GM12865 (cell line): ENCODE data around the gene NPM3.

ENCODE experiments used
- DNase-seq: peaks from one replicate; pipeline ENCODE4 v3.0.0; 2010; ENCODE audit warnings: low read depth
- H3K4me3 ChIP-seq: 2 replicates; pipeline ENCODE4 v1.5.1; 2011; ENCODE audit warnings: mild to moderate bottlenecking, low read depth, low read length, control low read depth
- TF ChIP-seq, protein P1 (sequence below): IDR thresholded peaks from 2 replicates; pipeline ENCODE4 v1.5.1; 2011; ENCODE audit warnings: low read length, control low read depth, low read depth, inconsistent platforms; ENCODE audit not compliant: insufficient read depth; ENCODE audit errors: missing control alignments

The NPM3 gene

DNA sequence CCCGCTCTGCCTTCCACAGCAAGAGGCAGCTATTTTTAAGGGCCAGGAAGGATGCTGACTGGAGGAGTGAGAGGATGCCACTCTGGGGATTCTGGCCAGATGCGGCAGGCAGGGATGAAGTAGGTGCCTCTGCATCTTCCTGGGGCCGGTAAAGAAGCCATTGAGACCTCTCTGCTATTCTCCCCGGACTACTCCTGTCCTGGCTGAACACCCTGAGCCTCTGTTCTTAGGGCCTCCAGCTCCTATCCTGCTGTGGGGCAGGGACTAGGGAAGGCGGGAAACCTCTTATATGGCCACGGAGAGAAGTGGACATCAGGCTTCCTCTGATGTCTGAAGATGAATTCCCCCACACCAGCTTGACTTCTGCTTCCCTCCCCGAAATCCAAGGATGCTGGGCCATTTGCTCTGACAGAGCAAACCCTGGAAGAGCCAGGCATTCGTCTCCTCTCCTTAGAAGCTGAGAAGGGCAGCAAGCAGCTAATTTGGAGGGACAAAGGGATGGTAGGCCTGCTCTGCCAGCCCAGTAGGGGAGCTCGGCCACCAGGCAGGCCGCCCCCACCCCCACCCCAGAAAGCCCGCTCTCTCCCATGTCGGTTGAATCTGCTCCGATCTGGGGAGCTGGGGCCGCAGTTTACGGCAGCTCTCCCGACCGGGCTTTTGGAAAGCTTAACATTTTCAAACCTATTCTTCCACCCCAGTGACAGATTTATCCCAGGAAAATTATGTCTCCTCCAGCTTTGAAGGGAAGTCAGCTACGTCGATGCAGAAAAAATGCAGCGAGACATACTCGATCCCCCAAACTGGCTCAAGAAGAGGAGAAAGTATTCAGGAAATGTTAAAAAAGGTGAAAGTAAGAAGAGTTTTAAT lies 10.1 kb downstream of the NPM3 start:
- H3K4me3 ChIP-seq = no peak overlapping the region
- no peak for DNase-seq
- TF ChIP-seq, protein P1, sequence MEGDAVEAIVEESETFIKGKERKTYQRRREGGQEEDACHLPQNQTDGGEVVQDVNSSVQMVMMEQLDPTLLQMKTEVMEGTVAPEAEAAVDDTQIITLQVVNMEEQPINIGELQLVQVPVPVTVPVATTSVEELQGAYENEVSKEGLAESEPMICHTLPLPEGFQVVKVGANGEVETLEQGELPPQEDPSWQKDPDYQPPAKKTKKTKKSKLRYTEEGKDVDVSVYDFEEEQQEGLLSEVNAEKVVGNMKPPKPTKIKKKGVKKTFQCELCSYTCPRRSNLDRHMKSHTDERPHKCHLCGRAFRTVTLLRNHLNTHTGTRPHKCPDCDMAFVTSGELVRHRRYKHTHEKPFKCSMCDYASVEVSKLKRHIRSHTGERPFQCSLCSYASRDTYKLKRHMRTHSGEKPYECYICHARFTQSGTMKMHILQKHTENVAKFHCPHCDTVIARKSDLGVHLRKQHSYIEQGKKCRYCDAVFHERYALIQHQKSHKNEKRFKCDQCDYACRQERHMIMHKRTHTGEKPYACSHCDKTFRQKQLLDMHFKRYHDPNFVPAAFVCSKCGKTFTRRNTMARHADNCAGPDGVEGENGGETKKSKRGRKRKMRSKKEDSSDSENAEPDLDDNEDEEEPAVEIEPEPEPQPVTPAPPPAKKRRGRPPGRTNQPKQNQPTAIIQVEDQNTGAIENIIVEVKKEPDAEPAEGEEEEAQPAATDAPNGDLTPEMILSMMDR = no peak

DNA sequence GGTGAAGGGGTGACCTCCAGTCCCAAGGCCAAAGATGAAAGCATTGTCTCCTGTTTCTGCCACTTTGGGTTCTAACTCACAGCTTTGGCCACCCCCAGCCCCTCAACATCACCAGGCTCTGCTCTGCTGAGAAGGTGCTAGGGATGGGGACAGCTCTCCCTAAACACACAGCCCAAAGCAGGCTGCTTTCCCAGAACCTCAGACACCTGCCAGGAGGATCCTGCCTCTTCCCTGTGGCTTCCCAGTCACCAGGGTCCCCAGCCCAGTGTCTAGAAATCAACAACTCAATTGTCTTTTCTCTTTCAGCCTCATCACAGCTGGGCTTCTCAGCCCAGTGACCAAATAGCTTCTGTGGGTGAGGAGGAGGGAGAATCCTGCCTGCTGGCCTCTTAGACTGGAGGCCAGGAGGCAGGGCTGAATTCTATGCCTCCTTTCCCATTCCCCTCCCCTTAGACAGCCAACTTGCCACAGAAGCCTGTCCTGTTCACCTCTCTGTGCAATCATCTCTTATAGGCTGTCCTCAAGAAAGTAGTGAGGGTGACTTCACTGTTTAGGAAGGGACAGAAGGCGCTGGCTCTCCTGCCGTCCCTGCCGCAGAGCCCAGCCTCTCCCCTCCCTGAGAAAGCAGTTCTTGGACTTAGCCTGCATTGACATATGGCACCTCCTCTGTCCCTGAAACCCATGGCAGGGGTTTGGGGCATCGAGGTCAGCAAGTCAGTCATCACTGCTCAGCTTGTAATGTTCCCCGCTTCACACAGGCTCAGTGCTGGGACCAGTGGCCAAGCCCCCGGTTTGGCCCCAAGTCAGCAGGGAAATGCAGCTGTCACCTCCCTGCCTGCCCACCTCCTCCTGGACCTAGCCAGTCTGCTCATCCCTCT lies 11.0 kb downstream of the NPM3 start:
- TF ChIP-seq, protein P1 = no peak
- no peak for DNase-seq
- no peak overlapping the region for H3K4me3 ChIP-seq

DNA sequence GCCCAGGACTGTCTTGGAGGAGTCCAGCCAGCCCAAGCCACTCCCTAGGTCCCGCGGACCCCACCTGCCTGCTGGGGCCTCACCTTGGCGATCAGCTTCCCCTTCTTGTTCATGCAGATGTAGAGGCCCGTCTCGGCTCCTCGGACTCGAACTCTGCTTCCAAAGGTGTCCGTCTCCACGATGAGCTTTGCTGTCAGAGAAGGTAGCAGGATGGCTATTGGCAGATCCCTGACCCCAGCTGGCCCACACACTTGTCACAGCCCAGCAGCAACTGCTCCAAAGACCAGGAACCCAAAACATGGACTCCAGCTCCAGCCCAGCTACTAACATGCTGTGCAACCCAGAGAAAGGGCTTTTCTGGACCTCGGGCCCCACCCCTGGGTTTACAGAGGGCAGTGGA lies 11.9 kb downstream of the NPM3 start:
- TF ChIP-seq, protein P1 = no peak
- no peak for DNase-seq
- no peak overlapping the region for H3K4me3 ChIP-seq

DNA sequence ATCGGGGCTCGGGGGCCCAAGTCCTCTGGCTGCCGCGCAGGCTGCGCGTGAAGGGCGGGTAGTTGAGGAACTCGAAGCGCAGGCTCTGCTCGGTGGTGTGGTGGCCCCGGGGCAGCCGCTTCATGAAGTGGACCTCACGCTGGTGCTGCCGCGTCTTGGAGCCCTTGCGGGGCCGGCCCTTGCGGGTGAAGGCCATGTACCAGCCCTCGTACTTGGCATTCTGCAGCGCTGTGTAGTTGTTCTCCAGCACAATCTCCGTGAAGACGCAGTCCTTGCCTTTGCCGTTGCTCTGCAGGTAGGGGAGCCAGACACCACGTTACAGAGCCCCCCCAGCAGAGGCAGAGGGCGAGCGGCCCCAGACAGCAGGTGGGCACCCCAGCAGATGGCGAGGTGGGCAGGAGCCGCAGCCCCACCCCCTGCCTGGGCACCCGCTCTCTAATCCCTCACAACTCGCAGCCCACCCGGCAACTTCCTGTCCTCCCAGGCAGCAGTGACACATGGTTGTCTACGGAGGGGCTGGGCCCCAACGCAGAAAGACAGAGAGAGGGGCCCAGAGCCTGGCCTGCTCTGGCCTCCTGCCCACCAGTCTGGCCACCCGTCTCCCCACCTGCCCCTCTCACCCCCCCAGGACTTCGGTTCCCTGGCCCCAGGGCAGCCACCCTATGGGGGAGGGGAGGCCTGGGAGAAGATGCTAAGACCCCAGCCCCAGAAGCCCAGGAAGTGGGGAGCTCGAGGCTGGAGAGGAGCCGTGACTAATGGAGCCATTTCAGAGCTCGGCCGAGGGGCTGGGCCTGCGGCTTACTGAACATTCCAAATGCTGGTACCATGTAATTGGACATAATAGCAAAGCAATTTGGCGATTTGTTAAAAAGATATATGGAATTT lies 12.7 kb downstream of the NPM3 start:
- TF ChIP-seq, protein P1 = no peak

DNA sequence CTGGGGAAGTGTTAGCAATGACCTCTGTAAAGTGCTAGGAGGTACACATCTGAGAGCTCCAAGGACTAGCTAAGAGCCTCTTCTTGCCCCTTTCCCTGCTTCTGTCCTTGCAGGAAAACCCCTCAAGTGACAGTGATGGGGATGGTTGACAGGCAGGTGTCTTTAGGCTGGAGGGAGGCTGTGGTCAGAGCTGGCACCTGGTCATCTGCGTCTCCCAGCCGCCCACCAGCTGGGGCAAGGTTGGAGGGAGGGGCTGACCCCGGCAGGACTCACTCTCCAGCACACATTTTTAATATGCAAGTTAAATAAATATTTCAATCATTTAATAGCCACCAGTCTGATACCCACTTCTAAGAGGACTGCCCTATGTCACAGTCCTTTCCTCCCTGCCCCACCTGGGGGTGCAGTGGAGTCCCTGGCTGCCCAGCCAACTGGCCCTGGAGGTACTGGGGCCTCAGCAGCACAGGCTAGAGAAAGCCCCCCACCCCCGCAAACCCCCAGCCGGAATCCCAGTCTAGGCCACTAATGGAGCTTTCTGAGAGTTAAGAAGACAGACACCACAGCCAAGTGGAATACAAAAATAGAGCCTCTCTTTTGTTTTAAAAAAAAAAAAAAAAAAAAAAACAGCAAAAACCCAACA lies 13.6 kb downstream of the NPM3 start:
- DNase-seq = no peak
- TF ChIP-seq, protein P1 = no peak
- H3K4me3 ChIP-seq = no peak overlapping the region

More for the DNA sequence above, 12.7 kb downstream of the NPM3 start:
- no peak for DNase-seq
- no peak overlapping the region for H3K4me3 ChIP-seq

DNA sequence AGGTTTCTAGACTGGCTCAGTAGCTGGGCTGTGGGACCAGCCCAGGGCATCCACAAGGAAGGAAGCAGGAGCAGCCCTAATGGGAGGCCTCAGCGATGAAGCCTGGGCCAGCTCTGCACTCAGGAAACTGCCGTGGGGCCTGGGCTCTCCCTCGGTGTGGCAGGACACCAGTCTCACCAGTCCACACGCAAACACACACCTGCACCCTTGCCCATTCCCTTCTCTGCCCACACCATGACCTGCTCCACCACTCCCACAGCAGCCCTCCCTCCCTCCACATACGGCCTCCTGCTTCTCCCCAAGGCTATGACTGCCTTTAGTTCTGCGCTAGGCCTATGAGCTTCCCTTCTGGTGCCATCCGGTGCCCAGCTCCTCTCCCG lies 14.5 kb downstream of the NPM3 start:
- DNase-seq = no peak
- TF ChIP-seq, protein P1 = no peak
- H3K4me3 ChIP-seq = no peak overlapping the region
